ENCODE results near the gene SMIM9. TPM values are rescaled to one million over a fixed set of nuclear protein-coding genes. Genes with fewer than 3 reads are reported as not detected.

The SMIM9 gene
- total RNA-seq, 1 experiment from 2014 or later: not detected

DNA sequence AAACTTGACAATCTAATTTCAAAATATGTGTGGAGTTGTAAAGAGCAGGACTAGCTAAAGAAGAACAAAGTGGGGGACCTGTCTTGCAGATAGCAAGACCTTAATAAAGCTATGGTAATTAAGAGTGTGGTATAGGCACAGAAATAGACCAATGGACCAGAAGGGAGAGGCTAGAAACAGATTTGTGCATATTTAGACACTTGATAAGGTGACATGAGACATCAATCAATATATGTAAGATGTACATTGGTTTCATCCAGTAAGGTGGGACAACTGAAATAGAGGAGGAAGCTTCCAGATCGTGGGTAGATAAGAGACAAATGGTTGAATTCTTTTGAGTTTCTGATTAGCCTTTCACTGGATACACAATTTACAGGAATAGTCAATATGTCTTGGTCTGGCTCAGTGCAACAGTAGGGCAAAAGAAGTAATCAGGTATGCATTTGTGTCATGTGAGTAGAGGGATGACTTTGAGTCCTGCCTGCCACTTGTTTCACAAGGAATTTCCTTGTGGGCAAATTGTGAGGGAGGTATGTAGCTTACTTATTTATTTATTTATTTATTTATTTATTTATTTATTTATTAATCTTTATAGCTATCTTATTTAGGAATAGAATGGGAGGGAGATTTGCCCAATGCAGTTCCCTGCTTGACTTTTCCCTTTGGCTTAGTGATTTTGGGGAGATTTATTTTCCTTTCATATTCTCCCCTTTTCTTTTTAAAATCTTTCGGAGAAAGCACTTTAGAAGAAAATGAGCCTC is 21.9 kb downstream of the SMIM9 start:
- Histone ChIP-seq H2AFZ (ENCODE audit: low read depth, low read length, poor library complexity, severe bottlenecking) (no peak overlapping the region), H3K4me1 (ENCODE audit: control insufficient read depth in 1 of 2, insufficient read depth in 2 of 2, low read length in 2 of 2) (no peaks in the 10 kb centered on the region), H3K9me2 (ENCODE audit: insufficient read depth) (no peaks in the 10 kb centered on the region), H3K4me3 (replicated peaks in 1 of 2; ENCODE audit: low read depth in 1 of 2, low read length in 2 of 2) (no peak overlapping the region), H3K9ac (ENCODE audit: low read length) (no peak overlapping the region), H3K79me2 (ENCODE audit: insufficient read depth, low read length) (no peaks in the 10 kb centered on the region), H3K27ac (ENCODE audit: low read depth, low read length) (no peak overlapping the region), H3K4me2 (ENCODE audit: low read length) (no peak overlapping the region), H3K27me3 (ENCODE audit: insufficient read depth, low read length) (no peaks in the 10 kb centered on the region), H3K9me3 (ENCODE audit: control insufficient read depth in 1 of 2, insufficient read depth in 1 of 2, low read depth in 1 of 2, low read length in 2 of 2) (no peaks in the 10 kb centered on the region), H3K36me3 (ENCODE audit: control insufficient read depth in 1 of 2, insufficient read depth in 2 of 2, low read length in 2 of 2) (no peaks in the 10 kb centered on the region), H4K20me1 (ENCODE audit: insufficient read depth) (no peaks in the 10 kb centered on the region)
- POLR2A ChIA-PET: no interaction called here
- CTCF ChIA-PET: interaction anchor here (0.6 kb wide), 1 partner anchor 387 kb away, joined by 4 read pairs; no protein-coding TSS in a partner anchor
- ATAC-seq (no peak), DNase-seq (ENCODE audit: low read depth, low spot score) (no peak)
- RAD21 ChIA-PET (ENCODE audit: low non-redundant PET in 1 of 2, low total read pairs in 2 of 2, uncharacterized antibody in 2 of 2, unreplicated experiment in 2 of 2): no interaction called here
- intact Hi-C loops (cut with micrococcal nuclease): no loop called here
- BruUV-seq (replicated peaks): no TSS peak
- TF ChIP-seq JUND (IDR thresholded peaks at IDR 0.05): no peak
- TF ChIP-seq SIN3A (IDR thresholded peaks at IDR 0.05; ENCODE audit: low read depth): no peak
- TF ChIP-seq CEBPB (IDR thresholded peaks at IDR 0.05; ENCODE audit: low read depth): no peak
- TF ChIP-seq EZH2phosphoT487 (IDR thresholded peaks at IDR 0.05; ENCODE audit: borderline replicate concordance): no peak
- no peak for TF ChIP-seq ZFX (IDR thresholded peaks at IDR 0.05)
- no peak for TF ChIP-seq EZH2 (IDR thresholded peaks at IDR 0.05)

DNA sequence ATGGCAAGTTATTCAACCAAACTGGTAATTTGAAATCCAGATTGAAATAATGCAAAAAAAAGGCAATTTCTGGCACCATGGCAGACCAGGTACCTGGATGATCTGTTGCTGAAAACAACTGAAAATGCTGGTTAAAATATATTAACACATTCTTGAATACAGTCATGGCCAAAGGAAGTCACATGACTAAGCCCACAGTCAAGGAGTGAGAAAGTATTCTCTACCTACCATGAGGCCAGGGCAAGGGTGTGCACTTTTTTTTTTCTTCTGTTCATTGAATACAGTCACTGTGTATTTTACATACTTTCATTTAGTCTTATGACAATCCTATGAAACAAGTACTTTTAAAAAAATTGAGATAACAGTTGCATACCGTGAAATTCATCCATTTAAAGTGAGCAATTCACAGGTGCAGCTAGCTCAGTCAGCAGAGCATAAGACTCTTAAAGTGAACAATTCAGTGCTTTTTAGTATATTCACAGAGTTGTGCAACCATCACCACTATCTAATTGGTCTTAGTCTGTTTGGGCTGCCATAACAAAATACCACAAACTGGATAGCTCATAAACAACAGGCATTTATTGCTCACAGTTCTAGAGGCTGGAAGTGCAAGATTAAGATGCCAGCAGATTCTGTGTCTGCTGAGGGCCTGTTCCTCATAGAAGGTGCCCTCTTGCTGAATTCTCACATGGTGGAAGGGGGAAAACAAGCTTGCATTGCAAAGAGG is 24.4 kb downstream of the SMIM9 start:
- ChIA-PET CTCF (no interaction called here), RAD21 (ENCODE audit: low non-redundant PET in 1 of 2, low total read pairs in 2 of 2, uncharacterized antibody in 2 of 2, unreplicated experiment in 2 of 2) (no interaction called here), POLR2A (no interaction called here)
- Histone ChIP-seq H3K4me3 (replicated peaks in 1 of 2; ENCODE audit: low read depth in 1 of 2, low read length in 2 of 2) (no peak overlapping the region), H3K4me2 (ENCODE audit: low read length) (no peak overlapping the region), H2AFZ (ENCODE audit: low read depth, low read length, poor library complexity, severe bottlenecking) (no peak overlapping the region), H3K9me2 (ENCODE audit: insufficient read depth) (no peaks in the 10 kb centered on the region), H3K36me3 (ENCODE audit: control insufficient read depth in 1 of 2, insufficient read depth in 2 of 2, low read length in 2 of 2) (no peaks in the 10 kb centered on the region), H3K9ac (ENCODE audit: low read length) (no peak overlapping the region), H3K4me1 (ENCODE audit: control insufficient read depth in 1 of 2, insufficient read depth in 2 of 2, low read length in 2 of 2) (peaks cover 0 to 6% of the 10 kb centered on the region in 2 experiments; a peak in 1 of 4 replicates), H3K9me3 (ENCODE audit: control insufficient read depth in 1 of 2, insufficient read depth in 1 of 2, low read depth in 1 of 2, low read length in 2 of 2) (no peaks in the 10 kb centered on the region), H3K79me2 (ENCODE audit: insufficient read depth, low read length) (no peaks in the 10 kb centered on the region), H4K20me1 (ENCODE audit: insufficient read depth) (no peaks in the 10 kb centered on the region), H3K27me3 (ENCODE audit: insufficient read depth, low read length) (no peaks in the 10 kb centered on the region), H3K27ac (ENCODE audit: low read depth, low read length) (no peak overlapping the region)
- ATAC-seq: no peak
- intact Hi-C loops (cut with micrococcal nuclease): no loop called here
- BruUV-seq (replicated peaks): no TSS peak
- no peak for DNase-seq (ENCODE audit: low read depth, low spot score)
- TF ChIP-seq POLR2A (IDR thresholded peaks at IDR 0.05; ENCODE audit: borderline replicate concordance, extremely low read depth, insufficient read depth, insufficient read length) (no peak), EGR1 (IDR thresholded peaks at IDR 0.05; ENCODE audit: low read depth) (no peak), ZFX (IDR thresholded peaks at IDR 0.05) (no peak), TCF7L2 (IDR thresholded peaks at IDR 0.05; ENCODE audit: borderline replicate concordance, extremely low read depth, insufficient read depth, insufficient read length) (no peak), SRF (IDR thresholded peaks at IDR 0.05; ENCODE audit: low read depth) (no peak), CBX3 (IDR thresholded peaks at IDR 0.05; ENCODE audit: low read depth) (no peak), SIN3A (IDR thresholded peaks at IDR 0.05; ENCODE audit: low read depth) (no peak), CEBPB (IDR thresholded peaks at IDR 0.05; ENCODE audit: low read depth) (no peak), YY1 (IDR thresholded peaks at IDR 0.05; ENCODE audit: extremely low read depth, insufficient replicate concordance, low read depth, low read length) (no peak), JUND (IDR thresholded peaks at IDR 0.05) (no peak), ZNF274 (IDR thresholded peaks at IDR 0.05; ENCODE audit: low read depth, low read length) (no peak)
- TF ChIP-seq, protein P1, sequence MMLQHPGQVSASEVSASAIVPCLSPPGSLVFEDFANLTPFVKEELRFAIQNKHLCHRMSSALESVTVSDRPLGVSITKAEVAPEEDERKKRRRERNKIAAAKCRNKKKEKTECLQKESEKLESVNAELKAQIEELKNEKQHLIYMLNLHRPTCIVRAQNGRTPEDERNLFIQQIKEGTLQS (IDR thresholded peaks at IDR 0.05): no peak
